Sigmoid colon (tissue), 4 donors: Measurements from ENCODE around the gene TOP3B.

Experiments
- EP300 ChIP-seq, 4 donors: sonication (generic); formaldehyde crosslinking; IDR thresholded peaks; one replicate each; pipeline ENCODE4 v1.6.1; 2017; ENCODE audit warnings: antibody characterized with exemption in 4 of 4
- POLR2A ChIP-seq, 2 donors: fragments of 450-650 bp; IDR thresholded peaks; one replicate each; pipeline ENCODE4 v1.6.1; 2016; ENCODE audit warnings: antibody characterized with exemption in 2 of 2, mild to moderate bottlenecking in 2 of 2, moderate library complexity in 2 of 2
- TF ChIP-seq, protein P1 (sequence below), 4 experiments: fragments of 450-650 bp in 3 of 4; fragments of 200-600 bp in 1 of 4; IDR thresholded peaks; one replicate each; pipeline ENCODE4 v1.5.1; 2016 to 2019; ENCODE audit warnings: antibody characterized with exemption in 4 of 4, mild to moderate bottlenecking in 3 of 4, moderate library complexity in 2 of 4

DNA sequence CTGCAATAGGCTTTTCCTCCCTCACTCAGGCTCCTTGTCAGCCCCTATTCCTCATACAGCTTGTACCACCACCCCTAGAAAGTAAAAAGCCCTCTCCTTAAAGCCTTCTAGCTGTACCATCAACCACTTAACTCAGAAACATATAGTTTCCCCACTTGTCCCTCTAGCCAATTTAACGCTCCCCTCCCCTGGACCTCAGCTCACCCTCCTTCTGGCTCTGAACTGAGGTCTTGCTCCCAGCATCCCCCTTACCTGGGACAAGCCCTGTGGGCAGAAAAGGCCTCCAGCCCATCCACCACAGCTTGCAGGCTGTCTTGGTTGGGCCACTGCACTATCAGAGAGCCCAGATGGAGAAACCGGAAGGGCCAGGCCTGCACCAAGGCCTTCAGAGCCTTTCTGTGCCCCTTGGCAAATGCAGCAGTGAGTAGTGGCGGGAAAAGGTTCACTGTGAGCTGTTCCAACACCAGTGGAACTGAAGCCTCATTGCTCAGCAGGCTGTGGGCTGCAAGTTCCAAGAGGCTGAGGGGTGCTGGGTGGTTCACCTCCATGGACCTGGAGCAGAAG is 12.4 kb upstream of the TOP3B start:
- TF ChIP-seq, protein P1, sequence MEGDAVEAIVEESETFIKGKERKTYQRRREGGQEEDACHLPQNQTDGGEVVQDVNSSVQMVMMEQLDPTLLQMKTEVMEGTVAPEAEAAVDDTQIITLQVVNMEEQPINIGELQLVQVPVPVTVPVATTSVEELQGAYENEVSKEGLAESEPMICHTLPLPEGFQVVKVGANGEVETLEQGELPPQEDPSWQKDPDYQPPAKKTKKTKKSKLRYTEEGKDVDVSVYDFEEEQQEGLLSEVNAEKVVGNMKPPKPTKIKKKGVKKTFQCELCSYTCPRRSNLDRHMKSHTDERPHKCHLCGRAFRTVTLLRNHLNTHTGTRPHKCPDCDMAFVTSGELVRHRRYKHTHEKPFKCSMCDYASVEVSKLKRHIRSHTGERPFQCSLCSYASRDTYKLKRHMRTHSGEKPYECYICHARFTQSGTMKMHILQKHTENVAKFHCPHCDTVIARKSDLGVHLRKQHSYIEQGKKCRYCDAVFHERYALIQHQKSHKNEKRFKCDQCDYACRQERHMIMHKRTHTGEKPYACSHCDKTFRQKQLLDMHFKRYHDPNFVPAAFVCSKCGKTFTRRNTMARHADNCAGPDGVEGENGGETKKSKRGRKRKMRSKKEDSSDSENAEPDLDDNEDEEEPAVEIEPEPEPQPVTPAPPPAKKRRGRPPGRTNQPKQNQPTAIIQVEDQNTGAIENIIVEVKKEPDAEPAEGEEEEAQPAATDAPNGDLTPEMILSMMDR (IDR thresholded peaks at IDR 0.05): no peak
- TF ChIP-seq POLR2A (IDR thresholded peaks at IDR 0.05) (no peak), EP300 (IDR thresholded peaks at IDR 0.05) (no peak)
